H9 (cell line): Measurements from ENCODE around the gene PDE5A. TPM values are rescaled to one million over a fixed set of nuclear protein-coding genes. Genes with fewer than 3 reads are reported as not detected.

Source experiments
- DNase-seq: peaks from one replicate; pipeline ENCODE4 v3.0.0-alpha.2; 2017
- H2AFZ ChIP-seq: one replicate; pipeline ENCODE4 v1.6.1; 2013; ENCODE audit warnings: mild to moderate bottlenecking, low read length, control low read depth, moderate library complexity
- H2AK5ac ChIP-seq: 2 replicates; pipeline ENCODE4 v1.6.1; 2013; ENCODE audit warnings: low read length, control low read depth, mixed read lengths; ENCODE audit not compliant: insufficient read length
- H2BK120ac ChIP-seq: one replicate; pipeline ENCODE4 v1.6.1; 2013; ENCODE audit warnings: low read depth, mild to moderate bottlenecking, low read length, control low read depth, inconsistent platforms; ENCODE audit not compliant: poor library complexity, severe bottlenecking
- H2BK12ac ChIP-seq: 2 replicates; pipeline ENCODE4 v1.6.1; 2013; ENCODE audit warnings: low read length, control low read depth, mixed read lengths, low read depth; ENCODE audit not compliant: insufficient read length
- H2BK15ac ChIP-seq: 2 replicates; pipeline ENCODE4 v1.6.1; 2013; ENCODE audit warnings: low read depth, low read length, control low read depth
- H2BK20ac ChIP-seq: one replicate; pipeline ENCODE4 v1.6.1; 2013; ENCODE audit warnings: low read depth, mild to moderate bottlenecking, low read length, control low read depth, inconsistent platforms; ENCODE audit not compliant: poor library complexity, severe bottlenecking
- H2BK5ac ChIP-seq: 2 replicates; pipeline ENCODE4 v1.6.1; 2013; ENCODE audit warnings: low read length, control low read depth, mixed read lengths; ENCODE audit not compliant: insufficient read length
- H3K14ac ChIP-seq: 2 replicates; pipeline ENCODE4 v1.6.1; 2013; ENCODE audit warnings: low read length, control low read depth; ENCODE audit not compliant: insufficient read depth
- H3K18ac ChIP-seq: 2 replicates; pipeline ENCODE4 v1.6.1; 2013; ENCODE audit warnings: low read depth, mild to moderate bottlenecking, mixed read lengths, low read length, control low read depth; ENCODE audit not compliant: insufficient read length
- H3K23ac ChIP-seq: 2 replicates; pipeline ENCODE4 v1.6.1; 2013; ENCODE audit warnings: low read length, control low read depth, mixed read lengths, low read depth; ENCODE audit not compliant: insufficient read length
- H3K23me2 ChIP-seq: 2 replicates; pipeline ENCODE4 v1.6.1; 2013; ENCODE audit warnings: low read depth, mild to moderate bottlenecking, mixed read lengths, low read length, control low read depth; ENCODE audit not compliant: insufficient read length, poor library complexity, severe bottlenecking
- H3K27ac ChIP-seq: 2 replicates; pipeline ENCODE4 v1.5.1; 2013; ENCODE audit warnings: low read length, control low read depth, mixed read lengths, low read depth; ENCODE audit not compliant: insufficient read length
- H3K27me3 ChIP-seq: 2 replicates; pipeline ENCODE4 v1.6.1; 2013; ENCODE audit warnings: low read length, control low read depth, inconsistent platforms; ENCODE audit not compliant: insufficient read depth
- H3K4ac ChIP-seq: 2 replicates; pipeline ENCODE4 v1.6.1; 2013; ENCODE audit warnings: low read depth, mild to moderate bottlenecking, control low read depth, inconsistent platforms, low read length, moderate library complexity
- H3K4me1 ChIP-seq: 2 replicates; pipeline ENCODE4 v1.6.1; 2013; ENCODE audit warnings: low read length, control low read depth, inconsistent platforms; ENCODE audit not compliant: insufficient read depth
- H3K4me2 ChIP-seq: 2 replicates; pipeline ENCODE4 v1.6.1; 2013; ENCODE audit warnings: low read length, control low read depth, mixed read lengths; ENCODE audit not compliant: insufficient read length, insufficient read depth
- H3K56ac ChIP-seq: 2 replicates; pipeline ENCODE4 v1.6.1; 2013; ENCODE audit warnings: low read depth, mild to moderate bottlenecking, mixed read lengths, low read length, control low read depth; ENCODE audit not compliant: insufficient read length
- H3K79me1 ChIP-seq: 2 replicates; pipeline ENCODE4 v1.6.1; 2013; ENCODE audit warnings: low read depth, mild to moderate bottlenecking, moderate library complexity, low read length, control low read depth, inconsistent platforms; ENCODE audit not compliant: insufficient read depth, poor library complexity, severe bottlenecking
- H3K79me2 ChIP-seq: 2 replicates; pipeline ENCODE4 v1.6.1; 2013; ENCODE audit warnings: low read length, control low read depth, inconsistent platforms; ENCODE audit not compliant: insufficient read depth
- H3K9ac ChIP-seq: 2 replicates; pipeline ENCODE4 v1.6.1; 2013; ENCODE audit warnings: low read length, control low read depth, mixed read lengths; ENCODE audit not compliant: insufficient read length; ENCODE audit errors: extremely low read depth
- H3K9me3 ChIP-seq: one replicate; pipeline ENCODE4 v1.6.1; 2013; ENCODE audit warnings: low read depth, low read length, inconsistent platforms; ENCODE audit not compliant: control insufficient read depth
- H3T11ph ChIP-seq: one replicate; pipeline ENCODE4 v1.6.1; 2013; ENCODE audit warnings: mild to moderate bottlenecking, low read length, control low read depth, inconsistent platforms
- H4K20me1 ChIP-seq: one replicate; pipeline ENCODE4 v1.6.1; 2013; ENCODE audit not compliant: control insufficient read depth, insufficient read length, insufficient read depth
- H4K5ac ChIP-seq: 2 replicates; pipeline ENCODE4 v1.6.1; 2013; ENCODE audit warnings: low read depth, mild to moderate bottlenecking, mixed read lengths, low read length, control low read depth; ENCODE audit not compliant: insufficient read length
- H4K8ac ChIP-seq: replicated peaks from 2 replicates; pipeline ENCODE4 v1.6.1; 2013; ENCODE audit warnings: low read length, control low read depth, mixed read lengths, low read depth; ENCODE audit not compliant: insufficient read length
- H4K91ac ChIP-seq: 2 replicates; pipeline ENCODE4 v1.6.1; 2013; ENCODE audit warnings: low read depth, mild to moderate bottlenecking, moderate library complexity, mixed read lengths, low read length, control low read depth; ENCODE audit not compliant: insufficient read length
- H3K27ac Mint-ChIP-seq, 3 experiments: 2 replicates in 2 of 3; 3 replicates in 1 of 3; pipeline ENCODE4 v1.8.0; 2020 to 2021; ENCODE audit warnings: mixed read lengths in 3 of 3, mild to moderate bottlenecking in 1 of 3, moderate library complexity in 1 of 3
- H3K27me3 Mint-ChIP-seq: 2 replicates; pipeline ENCODE4 v1.8.0; 2021; ENCODE audit warnings: low read depth, mild to moderate bottlenecking, moderate library complexity, mixed read lengths
- H3K36me3 Mint-ChIP-seq, 3 experiments: 2 replicates in 2 of 3; 3 replicates in 1 of 3; pipeline ENCODE4 v1.8.0; 2020 to 2021; ENCODE audit warnings: low read depth in 3 of 3, mixed read lengths in 3 of 3; ENCODE audit not compliant: insufficient read depth in 1 of 3
- H3K4me1 Mint-ChIP-seq, 2 experiments: 2 replicates each; pipeline ENCODE4 v1.8.0; 2020; ENCODE audit warnings: mixed read lengths in 2 of 2
- H3K4me3 Mint-ChIP-seq, 2 experiments: 2 replicates in 1 of 2; 3 replicates in 1 of 2; pipeline ENCODE4 v1.8.0; 2020 to 2021; ENCODE audit warnings: mild to moderate bottlenecking in 2 of 2, mixed read lengths in 2 of 2, moderate library complexity in 1 of 2
- H3K9me3 Mint-ChIP-seq, 2 experiments: 2 replicates in 1 of 2; 3 replicates in 1 of 2; pipeline ENCODE4 v1.8.0; 2020; ENCODE audit warnings: mild to moderate bottlenecking in 2 of 2, mixed read lengths in 2 of 2, moderate library complexity in 1 of 2
- WGBS: extraction: QIAGEN DNeasy Blood & Tissue Kit; methylation state at CpG from one replicate; pipeline ENCODE4 v1.1.7; 2013; ENCODE audit warnings: missing lambda C conversion rate, low lambda C conversion rate, mixed read lengths; ENCODE audit not compliant: insufficient read length; ENCODE audit errors: extremely low coverage; 5-methylcytosine and 5-hydroxymethylcytosine counted together
- total RNA-seq: library from RNA; stranded (reverse); gene quantifications from 2 replicates; pipeline ENCODE4 v1.2.1, GENCODE V29; 2021
- TF ChIP-seq, protein P1 (sequence below): fragments of 200-600 bp; sonication (generic); conservative IDR thresholded peaks from 3 replicates; pipeline ENCODE4 v1.8.0; 2021; ENCODE audit warnings: antibody characterized with exemption, mild to moderate bottlenecking

Gene PDE5A
- total RNA-seq, 1 experiment from 2014 or later: 15.7 TPM

DNA sequence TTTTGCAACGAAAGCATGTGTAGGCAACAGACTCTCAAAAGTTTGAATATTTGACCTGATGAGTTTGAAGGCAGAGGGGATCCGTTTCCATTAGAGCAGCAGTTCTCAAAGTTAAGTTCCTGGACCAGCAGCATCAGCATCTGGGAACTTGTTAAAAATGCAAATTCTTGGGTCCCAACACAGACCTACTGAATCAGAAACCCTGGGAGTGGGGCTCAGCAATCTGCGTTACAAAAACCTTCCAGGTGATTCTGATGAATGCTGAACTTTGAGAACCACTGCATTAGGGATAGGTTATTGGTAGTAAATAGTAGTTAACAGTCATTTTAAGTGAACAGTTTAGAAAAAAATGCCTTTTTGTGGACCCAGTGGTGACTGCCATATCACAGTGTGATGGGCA, 98.8 kb downstream of the PDE5A start:
- Histone ChIP-seq H4K8ac (no peak overlapping the region), H2BK5ac (no peak overlapping the region), H4K20me1 (no peaks in the 10 kb centered on the region), H3K14ac (no peak overlapping the region), H2BK20ac (no peak overlapping the region), H3K9me3 (peaks cover 4% of the 10 kb centered on the region), H3K79me2 (no peaks in the 10 kb centered on the region), H2BK120ac (no peak overlapping the region), H2BK12ac (no peak overlapping the region), H3T11ph (no peak overlapping the region), H2AFZ (no peak overlapping the region), H3K27me3 (no peaks in the 10 kb centered on the region), H2BK15ac (no peak overlapping the region), H3K79me1 (no peaks in the 10 kb centered on the region), H3K27ac (no peak overlapping the region), H3K4me1 (peaks cover 4% of the 10 kb centered on the region; the same call in 1 of the 2 replicates), H3K4ac (no peak overlapping the region), H3K18ac (no peak overlapping the region), H2AK5ac (no peak overlapping the region), H3K56ac (no peak overlapping the region), H4K91ac (no peak overlapping the region), H3K23me2 (no peaks in the 10 kb centered on the region), H3K9ac (no peak overlapping the region), H3K23ac (no peak overlapping the region), H3K4me2 (no peak overlapping the region), H4K5ac (no peak overlapping the region)
- TF ChIP-seq, protein P1, sequence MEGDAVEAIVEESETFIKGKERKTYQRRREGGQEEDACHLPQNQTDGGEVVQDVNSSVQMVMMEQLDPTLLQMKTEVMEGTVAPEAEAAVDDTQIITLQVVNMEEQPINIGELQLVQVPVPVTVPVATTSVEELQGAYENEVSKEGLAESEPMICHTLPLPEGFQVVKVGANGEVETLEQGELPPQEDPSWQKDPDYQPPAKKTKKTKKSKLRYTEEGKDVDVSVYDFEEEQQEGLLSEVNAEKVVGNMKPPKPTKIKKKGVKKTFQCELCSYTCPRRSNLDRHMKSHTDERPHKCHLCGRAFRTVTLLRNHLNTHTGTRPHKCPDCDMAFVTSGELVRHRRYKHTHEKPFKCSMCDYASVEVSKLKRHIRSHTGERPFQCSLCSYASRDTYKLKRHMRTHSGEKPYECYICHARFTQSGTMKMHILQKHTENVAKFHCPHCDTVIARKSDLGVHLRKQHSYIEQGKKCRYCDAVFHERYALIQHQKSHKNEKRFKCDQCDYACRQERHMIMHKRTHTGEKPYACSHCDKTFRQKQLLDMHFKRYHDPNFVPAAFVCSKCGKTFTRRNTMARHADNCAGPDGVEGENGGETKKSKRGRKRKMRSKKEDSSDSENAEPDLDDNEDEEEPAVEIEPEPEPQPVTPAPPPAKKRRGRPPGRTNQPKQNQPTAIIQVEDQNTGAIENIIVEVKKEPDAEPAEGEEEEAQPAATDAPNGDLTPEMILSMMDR: no peak
- Mint-ChIP-seq H3K4me3 (no peak overlapping the region), H3K27me3 (no peaks in the 10 kb centered on the region; the same call in 1 of the 2 replicates), H3K9me3 (peaks cover 12 to 14% of the 10 kb centered on the region in 2 experiments), H3K27ac (peak overlapping the region; percentile 65 to 92 (median 82); a peak in 5 of 7 replicates), H3K4me1 (peaks cover 41 to 50% of the 10 kb centered on the region in 2 experiments), H3K36me3 (peaks cover 16 to 28% (median 17%) of the 10 kb centered on the region in 3 experiments)
- no peak for DNase-seq
- no CpG with 5 or more reads among the region's 3 CpGs for WGBS
